ENCODE measurements around the gene ZNF346. TPM values are rescaled to one million over a fixed set of nuclear protein-coding genes. Genes with fewer than 3 reads are reported as not detected.

Gene ZNF346
- total RNA-seq, 1 donor from 2014 or later, result 8.3 TPM

GRCh38 chr5:177049285-177049684 is 26.8 kb downstream of the ZNF346 start:
- DNase-seq, result no peak
- intact Hi-C loops (cut with micrococcal nuclease), result no loop called here
- no peak for ATAC-seq

GRCh38 chr5:177064500-177065277 is 42.2 kb downstream of the ZNF346 start:
- DNase-seq, result no peak
- intact Hi-C loops (cut with micrococcal nuclease), result no loop called here
- ATAC-seq, result no peak

GRCh38 chr5:177065491-177065890 is 43.0 kb downstream of the ZNF346 start:
- no peak for DNase-seq
- no peak for ATAC-seq
- intact Hi-C loops (cut with micrococcal nuclease), result no loop called here

GRCh38 chr5:177066224-177066623 is 43.7 kb downstream of the ZNF346 start:
- no peak for DNase-seq
- ATAC-seq, result no peak
- intact Hi-C loops (cut with micrococcal nuclease), result no loop called here

- ATAC-seq, result no peak
- intact Hi-C loops (cut with micrococcal nuclease), result no loop called here
- no peak for DNase-seq
Measured at GRCh38 chr5:177067503-177067902, 45.0 kb downstream of the ZNF346 start.

- ATAC-seq (no peak), DNase-seq (no peak)
- intact Hi-C loops (cut with micrococcal nuclease), result no loop called here
Measured at GRCh38 chr5:177070536-177071191, 48.2 kb downstream of the ZNF346 start.

- intact Hi-C loops (cut with micrococcal nuclease), result no loop called here
- peak; percentile 84 for ATAC-seq
- no peak for DNase-seq
Measured at GRCh38 chr5:177071666-177072385, 49.3 kb downstream of the ZNF346 start.

- intact Hi-C loops (cut with micrococcal nuclease), result no loop called here
- ATAC-seq, result no peak
- no peak for DNase-seq
Measured at GRCh38 chr5:177077335-177077734, 54.8 kb downstream of the ZNF346 start.

- ATAC-seq (no peak), DNase-seq (no peak)
- intact Hi-C loops (cut with micrococcal nuclease), result no loop called here
Measured at GRCh38 chr5:177079606-177080005, 57.1 kb downstream of the ZNF346 start.

- DNase-seq (no peak), ATAC-seq (no peak)
- intact Hi-C loops (cut with micrococcal nuclease), result no loop called here
Measured at GRCh38 chr5:177080265-177080664, 57.8 kb downstream of the ZNF346 start.

GRCh38 chr5:177081859-177082258 is 59.4 kb downstream of the ZNF346 start:
- DNase-seq, result no peak
- no peak for ATAC-seq
- intact Hi-C loops (cut with micrococcal nuclease), result no loop called here

- ATAC-seq (no peak), DNase-seq (no peak)
- intact Hi-C loops (cut with micrococcal nuclease), result no loop called here
Measured at GRCh38 chr5:177083357-177083756, 60.9 kb downstream of the ZNF346 start.

GRCh38 chr5:177084175-177084574 is 61.7 kb downstream of the ZNF346 start:
- DNase-seq (no peak), ATAC-seq (no peak)
- intact Hi-C loops (cut with micrococcal nuclease), result no loop called here

GRCh38 chr5:177085985-177086653 is 63.6 kb downstream of the ZNF346 start:
- no peak for ATAC-seq
- DNase-seq, result no peak
- intact Hi-C loops (cut with micrococcal nuclease), result no loop called here

- intact Hi-C loops (cut with micrococcal nuclease), result no loop called here
- peak; percentile 66 for DNase-seq
- peak; percentile 65 for ATAC-seq
Measured at GRCh38 chr5:177086654-177087397, 64.3 kb downstream of the ZNF346 start, which contains the start of gene FGFR4. FGFR4 (plus strand) TSS chr5:177086915; CDS start chr5:177089603, 2,688 bp downstream.

GRCh38 chr5:177087398-177088005 is 65.0 kb downstream of the ZNF346 start:
- intact Hi-C loops (cut with micrococcal nuclease), result no loop called here
- ATAC-seq, result no peak
- DNase-seq, result no peak

GRCh38 chr5:177089127-177089526 is 66.6 kb downstream of the ZNF346 start:
- DNase-seq, result peak; percentile 74
- intact Hi-C loops (cut with micrococcal nuclease), result no loop called here
- ATAC-seq, result peak; percentile 76

GRCh38 chr5:177089825-177090641 is 67.5 kb downstream of the ZNF346 start:
- intact Hi-C loops (cut with micrococcal nuclease), result no loop called here
- ATAC-seq, result no peak
- DNase-seq, result no peak
